ENCODE results near the gene LYPD6B.

Gene LYPD6B

DNA sequence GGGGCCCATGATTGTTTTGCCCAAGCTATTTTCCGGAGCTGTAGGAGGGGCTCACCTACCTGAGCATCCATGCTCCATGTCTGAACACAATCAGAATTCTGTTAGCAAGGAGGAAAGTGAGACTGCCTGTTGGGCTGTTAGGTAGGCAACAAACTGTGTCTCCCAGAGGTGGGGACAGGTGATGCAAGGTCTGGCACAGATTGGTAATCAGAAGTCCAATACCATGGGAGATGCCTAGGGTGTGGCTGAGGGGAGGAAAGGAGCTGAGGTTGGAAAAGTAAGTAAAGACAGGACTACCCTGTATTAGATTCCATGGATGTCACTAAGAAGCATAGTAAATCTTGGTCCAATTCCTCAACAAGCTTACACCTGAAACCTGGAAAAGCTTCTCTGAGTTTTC, 3.0 kb downstream of the LYPD6B start:
- no peak for DNase-seq (ENCODE audit: low read depth, low spot score)

DNA sequence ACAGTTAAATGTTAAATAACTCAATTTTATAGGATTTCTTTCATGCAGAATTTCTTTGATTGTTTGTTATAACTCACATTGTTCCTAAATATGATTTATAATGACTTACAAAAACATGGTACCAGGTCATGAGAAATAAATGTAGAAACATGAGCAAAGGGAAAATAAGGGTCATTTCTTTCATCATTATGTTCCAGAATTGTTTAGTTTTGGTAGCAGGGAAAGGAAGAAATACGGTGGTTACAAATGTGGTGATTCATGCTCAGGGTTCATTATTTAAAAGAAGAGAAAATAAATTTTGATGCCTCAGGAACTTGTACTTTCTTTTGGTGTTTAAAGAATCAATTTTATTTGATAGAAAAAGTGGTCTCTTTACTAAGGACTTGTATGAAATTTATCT, 4.4 kb downstream of the LYPD6B start:
- no peak for DNase-seq (ENCODE audit: low read depth, low spot score)

DNA sequence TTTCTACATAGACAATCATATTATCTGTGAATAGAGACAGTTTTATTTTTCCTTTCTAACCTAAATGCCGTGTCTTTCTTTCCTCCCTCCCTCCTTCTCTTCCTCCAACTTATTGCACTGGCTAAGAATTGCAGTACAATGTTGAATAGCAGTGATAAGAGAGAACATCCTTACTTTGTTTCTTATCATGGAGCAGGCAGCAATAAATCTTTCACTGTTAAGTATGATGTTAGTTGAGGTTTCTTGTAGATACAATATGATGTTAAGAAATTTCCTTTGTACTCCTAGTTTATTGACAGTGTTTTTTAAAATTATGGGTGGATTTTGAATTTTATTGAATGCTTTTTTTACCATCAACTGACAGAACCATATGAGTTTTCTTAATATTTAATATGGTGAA, 6.0 kb downstream of the LYPD6B start:
- no peak for DNase-seq (ENCODE audit: low read depth, low spot score)

DNA sequence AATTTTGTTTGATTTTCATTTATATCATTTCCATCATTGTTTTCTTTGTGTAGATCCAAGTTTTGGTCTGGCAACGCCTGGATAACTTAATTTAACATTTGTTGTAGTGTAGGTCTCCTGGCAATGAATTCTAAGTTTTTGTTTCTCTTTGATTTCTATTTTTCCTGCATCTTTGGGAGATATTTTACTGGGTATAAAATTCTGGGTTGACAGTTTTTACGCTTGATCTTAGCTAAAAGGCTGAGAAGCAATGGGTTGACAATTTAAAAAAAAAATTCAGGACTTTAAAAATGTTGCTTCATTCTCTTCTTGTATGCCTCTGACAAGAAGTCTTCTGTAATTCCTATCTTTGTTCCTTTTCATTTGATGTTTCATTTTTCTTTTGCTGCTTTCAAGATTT, 8.6 kb downstream of the LYPD6B start:
- DNase-seq (ENCODE audit: low read depth, low spot score): no peak

DNA sequence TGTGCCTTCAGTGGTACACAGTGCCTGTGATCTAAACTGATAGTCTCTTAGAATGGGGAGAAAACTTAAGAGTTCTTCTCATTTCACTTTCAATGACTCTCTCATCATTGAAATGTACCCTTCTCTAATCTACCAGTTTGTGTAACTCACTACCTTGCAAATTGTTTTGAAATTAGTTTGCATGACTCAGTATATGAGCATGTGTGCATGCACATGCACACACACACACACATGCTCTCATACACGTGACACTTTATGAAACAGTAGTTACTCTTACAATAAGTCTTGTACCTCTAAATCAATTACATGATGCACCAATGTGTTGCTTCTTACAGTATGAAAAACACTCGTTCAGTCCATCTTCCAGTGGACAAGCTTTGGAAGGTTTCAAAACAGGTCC, 10.6 kb downstream of the LYPD6B start:
- DNase-seq (ENCODE audit: low read depth, low spot score): no peak

DNA sequence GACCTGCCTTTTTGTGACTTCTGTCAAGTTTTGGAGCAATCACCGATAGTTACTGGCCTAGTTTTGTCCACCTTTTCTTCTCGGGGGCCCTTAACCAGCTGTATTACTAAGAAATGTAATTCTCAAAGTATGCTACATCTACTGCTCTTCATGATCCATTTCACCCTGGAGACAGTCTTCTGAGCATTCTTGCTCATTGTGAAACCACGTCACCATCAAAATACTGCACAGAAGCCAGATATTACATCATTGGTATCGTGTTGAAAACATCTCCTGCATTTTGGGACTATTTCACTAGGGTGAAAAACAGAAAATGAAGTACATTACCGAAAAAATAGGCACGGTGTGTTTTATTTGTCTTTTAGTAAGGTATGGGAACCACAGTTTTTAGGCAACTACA, 11.7 kb downstream of the LYPD6B start:
- DNase-seq (ENCODE audit: low read depth, low spot score): no peak

DNA sequence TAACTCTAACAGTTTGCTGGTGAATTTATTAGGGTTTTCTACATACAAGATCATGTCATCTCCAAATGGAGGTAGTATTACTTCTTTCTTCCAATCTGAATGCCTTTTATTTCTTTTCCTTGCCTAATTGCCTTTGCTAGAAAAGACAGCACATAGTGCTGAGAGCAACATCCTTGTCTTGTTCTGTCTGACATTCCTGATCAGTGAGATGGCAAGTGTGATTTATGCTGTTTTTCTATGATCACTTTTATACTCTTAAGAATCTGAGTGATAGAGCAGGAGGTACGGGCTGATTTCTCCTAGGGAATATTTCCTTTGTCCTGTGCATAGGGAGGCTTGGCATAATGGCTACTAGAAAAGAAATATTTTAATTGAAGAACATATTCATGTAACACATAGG, 17.3 kb downstream of the LYPD6B start:
- no peak for DNase-seq (ENCODE audit: low read depth, low spot score)

DNA sequence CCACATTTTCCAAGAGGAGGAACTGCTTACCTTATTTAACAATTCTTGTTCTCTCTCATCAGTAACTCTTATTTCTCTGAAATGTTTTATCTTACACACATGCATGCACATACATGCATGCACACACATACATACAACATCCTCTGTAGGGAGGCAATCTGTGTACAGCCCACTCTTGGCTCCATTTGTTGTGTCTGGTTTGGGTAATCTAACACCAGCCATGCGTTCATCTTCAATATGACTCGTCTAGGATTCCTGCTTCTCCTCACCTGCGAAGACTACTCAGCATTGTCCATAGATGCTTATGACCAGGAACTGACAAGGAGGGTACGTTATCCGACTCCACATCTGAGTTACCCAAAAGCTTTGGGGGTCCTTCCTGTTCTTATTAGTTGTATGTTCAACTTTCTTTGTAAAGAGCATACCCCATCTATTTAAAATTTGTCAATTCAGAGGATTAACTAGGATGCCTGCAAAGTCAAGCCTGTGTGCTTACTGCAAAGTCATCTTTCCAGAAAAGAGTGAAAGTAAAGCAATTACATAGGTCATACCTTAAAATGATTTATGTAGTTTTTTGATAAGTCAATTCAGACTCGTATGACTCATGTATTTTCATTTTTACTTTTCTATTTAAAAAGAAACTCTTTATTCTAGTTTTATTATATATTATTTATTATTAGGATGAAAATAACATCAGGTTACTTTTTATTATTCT, 18.2 kb downstream of the LYPD6B start:
- no peak for DNase-seq (ENCODE audit: low read depth, low spot score)

DNA sequence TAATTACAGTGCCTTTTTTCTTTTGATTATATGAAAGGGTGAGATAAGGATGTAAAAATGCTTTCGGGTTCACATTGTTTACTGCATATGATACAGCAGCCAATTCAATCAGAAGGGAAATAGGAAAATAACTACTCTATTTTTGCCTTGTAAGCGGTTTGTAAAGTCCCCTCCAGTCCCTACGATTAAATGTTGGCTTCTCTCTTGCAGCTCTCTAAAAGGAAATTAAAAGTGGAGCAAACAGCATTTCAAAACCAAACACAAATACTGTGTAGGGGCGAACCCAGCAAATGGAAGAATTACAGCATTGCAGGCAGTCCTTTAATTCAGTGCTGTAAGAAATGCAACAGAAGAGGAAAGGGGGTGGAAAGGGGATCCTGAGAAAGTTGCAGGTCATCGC, 18.9 kb downstream of the LYPD6B start:
- DNase-seq (ENCODE audit: low read depth, low spot score): no peak

DNA sequence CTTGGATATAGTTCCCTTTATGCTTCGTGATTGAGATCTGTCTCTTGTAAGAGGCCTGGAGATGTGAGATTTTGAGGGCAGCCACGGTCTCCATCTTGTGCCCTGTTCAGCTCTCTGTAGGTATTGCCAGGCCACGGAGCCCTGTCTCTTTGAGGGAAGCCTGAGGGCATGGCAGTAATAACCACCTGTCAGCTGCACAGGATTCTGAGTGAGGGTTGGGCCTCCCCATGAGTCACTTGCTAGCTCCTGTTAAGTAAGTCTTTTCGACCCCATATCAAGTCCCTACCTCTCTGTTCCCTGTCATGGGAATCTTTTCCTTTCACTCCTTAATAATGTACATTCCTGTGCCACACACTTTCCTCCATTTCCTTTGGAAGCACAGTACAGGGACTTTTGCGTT, 20.4 kb downstream of the LYPD6B start:
- DNase-seq (ENCODE audit: low read depth, low spot score): no peak

DNA sequence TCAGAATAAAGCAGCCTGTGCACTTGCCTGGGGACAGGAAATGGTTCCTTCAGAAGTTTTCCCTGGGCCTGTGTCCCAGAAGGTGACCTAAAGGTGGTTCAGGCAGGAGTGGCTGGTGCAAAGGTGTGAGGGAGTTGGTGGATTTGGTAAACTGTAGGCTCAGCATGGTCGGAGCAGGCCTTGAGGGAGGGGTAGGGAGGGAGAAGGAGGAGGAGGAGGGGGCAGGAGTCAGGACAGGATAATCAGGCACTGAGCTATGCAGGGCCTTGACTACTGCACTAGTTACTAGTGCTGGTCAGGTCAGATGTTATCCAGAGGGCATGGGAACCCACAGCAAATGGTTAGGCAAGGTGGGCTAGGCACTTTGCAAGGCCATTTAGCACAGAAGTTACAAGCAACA, 21.3 kb downstream of the LYPD6B start:
- DNase-seq (ENCODE audit: low read depth, low spot score): no peak

DNA sequence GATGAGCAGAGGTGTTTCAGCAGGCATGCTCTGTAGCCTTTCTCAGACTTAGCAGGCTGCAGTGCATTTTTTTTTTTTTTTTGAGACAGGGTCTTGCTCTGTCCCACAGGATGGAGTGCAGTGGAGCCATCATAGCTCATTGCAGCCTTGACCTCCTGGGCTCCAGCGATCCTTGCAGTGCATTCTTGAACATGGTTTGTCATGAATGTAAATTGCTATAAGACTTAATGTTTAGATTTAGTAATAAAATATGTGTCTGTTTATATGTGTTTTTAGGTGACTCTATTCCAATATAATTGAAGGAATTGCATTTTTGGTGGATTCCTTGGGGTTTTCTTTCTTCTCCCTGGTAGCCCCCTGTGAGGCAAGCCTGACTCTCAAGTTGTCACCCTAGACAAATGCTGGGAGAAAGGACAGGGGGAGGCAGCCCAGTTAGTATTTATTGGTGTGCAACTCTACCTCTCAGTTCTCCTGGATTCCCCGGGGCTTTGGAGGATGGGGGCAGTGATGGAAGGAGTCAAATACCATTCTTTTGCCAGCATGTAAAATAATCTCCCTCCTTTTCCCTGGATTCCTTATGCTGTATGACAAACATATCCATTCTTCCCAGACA, 22.7 kb downstream of the LYPD6B start:
- DNase-seq (ENCODE audit: low read depth, low spot score): no peak

DNA sequence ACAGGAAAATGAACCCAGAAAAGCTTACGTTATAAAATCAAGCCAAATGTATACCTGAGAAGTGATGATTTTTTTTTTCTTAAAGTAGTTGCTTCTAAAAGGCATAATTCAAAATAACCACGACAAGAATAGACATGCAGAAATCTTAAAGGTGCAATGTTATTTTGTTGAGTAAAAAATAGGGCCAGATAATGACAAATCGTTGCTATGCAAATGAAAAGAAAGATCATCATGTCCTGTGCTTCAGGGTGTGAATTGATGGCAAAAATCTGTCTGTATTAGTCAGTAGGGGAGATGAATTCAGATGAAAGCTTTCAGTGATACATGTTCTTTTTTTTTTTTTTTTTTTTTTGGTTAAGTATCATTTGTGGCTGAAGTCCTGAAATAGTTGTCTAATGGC, 24.0 kb downstream of the LYPD6B start:
- DNase-seq (ENCODE audit: low read depth, low spot score): no peak

DNA sequence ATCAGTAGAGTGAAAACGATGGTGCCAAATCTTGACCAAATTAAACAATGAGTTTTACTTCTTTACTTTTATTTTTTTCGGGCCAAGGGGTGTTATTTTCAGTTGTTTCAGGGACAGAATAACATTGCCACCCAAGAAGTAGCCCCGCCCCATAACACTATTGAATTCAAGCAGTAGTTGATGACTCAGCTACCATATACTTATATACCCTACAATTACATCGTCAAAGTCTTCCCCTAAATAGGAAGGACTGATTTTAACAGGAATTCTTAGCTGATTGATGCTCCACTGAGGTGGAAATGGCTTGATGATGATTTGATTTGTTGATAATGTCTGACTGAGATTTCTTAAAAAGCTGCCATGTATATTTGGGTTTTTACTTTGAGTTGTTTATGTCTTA, 24.7 kb downstream of the LYPD6B start:
- no peak for DNase-seq (ENCODE audit: low read depth, low spot score)

DNA sequence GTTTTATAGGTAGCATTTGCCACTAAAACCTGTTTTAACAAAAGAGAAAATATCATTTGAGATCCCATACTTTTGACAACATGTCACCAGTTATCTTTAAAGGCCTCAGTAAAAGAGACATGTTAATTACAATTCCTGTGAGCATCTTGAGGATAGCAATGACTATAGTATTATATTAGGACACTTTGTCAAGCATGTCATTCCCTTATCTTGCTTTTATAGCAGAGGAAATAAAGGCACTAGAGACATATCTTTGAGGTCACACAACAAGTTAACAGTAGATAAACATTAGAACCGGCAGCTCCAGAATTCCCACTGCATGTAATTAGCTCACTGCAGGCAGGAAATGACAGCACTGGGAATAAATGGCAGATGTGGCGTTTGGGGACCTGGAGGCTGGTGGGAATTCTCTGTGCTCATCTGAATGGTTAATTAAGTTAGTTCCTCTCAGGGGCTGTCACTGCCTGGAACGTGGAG, 25.9 kb downstream of the LYPD6B start:
- DNase-seq (ENCODE audit: low read depth, low spot score): no peak

DNA sequence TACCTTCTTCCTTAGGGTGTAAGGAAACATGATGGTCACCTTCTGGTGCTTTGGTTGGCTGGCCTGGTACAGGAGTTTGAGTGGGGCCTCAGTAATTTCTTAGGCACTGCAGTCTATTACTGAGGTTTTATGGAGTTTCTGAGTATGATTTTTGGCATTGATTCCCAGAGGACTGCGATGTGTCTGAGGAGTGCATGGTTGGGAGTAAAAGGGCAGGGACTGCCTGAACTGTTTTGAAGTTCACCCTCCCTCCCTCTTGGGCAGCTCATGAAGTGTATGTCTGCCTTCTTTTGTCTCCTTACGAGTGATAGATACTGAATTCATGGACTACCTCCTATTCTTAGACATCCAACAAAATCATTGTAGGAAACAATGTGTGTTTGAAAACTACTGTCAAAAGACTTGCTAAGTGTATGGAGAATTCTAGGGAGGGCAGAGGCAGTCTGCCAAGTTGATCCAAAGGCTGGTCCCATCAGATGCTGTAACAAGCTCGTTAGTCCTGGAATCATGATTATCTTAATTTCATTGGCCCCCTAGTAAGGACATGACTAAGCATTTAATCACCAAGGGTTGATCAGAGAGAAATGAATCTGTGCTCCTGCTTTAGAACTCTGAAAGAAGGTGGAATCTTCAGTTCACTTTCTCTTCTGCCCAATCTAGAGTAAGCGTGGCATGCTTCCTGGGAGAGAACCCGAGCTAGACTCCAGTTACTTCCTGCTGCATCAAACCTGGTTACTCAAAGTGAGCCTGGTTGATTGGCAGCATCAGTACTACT, 26.5 kb downstream of the LYPD6B start:
- DNase-seq (ENCODE audit: low read depth, low spot score): no peak

DNA sequence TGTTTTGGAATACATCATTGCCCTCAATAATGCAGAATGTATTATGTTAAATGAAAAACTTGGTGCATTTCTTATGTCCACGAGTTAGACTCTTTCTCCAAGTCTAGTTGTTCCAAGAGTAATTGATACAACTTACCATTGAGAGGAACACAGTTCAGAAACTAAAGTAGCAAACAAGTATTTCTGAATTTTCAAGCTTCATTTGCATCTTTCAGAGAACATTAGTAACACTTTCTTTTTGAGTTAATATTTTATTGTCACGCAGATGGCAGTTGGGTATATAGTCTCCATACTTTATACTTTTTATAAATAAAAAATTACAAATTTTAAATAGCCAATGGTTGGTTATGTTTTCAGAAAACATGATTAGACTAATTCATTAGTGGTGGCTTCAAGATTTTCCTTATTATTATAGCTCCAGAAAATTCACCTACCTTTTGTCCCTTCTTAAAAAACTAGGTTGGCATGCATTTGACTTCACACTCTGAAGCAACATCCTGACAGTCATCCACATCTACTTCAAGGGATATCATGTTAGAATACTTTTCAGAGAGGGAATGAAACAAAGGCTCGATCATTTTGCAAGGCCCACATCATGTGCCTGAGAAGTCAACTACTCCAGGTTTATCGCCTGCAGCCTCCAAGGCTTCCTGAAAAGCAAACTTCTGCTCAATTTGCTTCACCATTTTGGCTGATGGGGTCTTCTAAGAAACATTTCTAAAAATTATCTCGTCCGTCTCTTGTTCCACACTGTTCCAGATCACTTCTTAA, 29.9 kb downstream of the LYPD6B start:
- DNase-seq (ENCODE audit: low read depth, low spot score): no peak

DNA sequence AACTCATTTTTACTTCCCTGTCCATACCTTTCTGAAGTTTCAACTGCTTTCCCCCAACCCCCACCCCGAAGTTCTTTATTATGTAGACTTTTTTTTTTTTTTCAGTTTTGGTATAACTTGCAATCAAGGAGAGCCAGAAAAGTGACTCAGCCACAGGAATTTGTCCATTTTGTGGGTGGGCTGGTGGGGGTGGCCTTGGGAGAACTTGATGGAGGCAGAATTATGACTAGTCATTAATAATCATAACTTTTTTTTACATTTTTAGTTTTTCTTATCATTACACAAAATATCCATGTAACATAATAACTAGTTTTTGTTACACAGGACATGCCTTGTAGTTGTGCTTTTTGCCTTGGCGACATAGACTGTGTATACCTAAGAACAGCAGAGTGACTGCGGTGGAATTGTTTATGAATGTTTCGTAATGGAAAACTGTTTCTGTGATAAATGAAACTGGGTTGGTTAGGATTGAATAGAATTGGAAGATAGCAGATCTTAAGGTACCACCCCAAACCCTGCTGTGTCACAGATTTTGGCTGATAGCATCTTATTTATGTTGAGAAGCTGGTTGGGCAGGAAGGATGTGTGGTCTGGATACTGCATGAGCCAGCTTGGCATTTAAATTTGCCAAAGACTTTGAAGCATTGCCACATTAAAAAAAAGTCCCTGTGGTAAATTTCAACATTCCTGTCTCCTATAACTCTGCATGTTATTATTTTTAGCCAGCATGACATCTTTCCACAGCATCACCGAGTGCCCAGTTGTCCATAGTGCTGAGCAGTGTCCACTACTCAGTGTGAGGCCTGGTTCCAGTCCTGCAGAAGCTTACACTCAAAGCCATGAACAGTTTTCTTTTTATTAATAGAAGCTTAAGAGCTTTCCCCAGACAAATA, 30.7 kb downstream of the LYPD6B start:
- DNase-seq (ENCODE audit: low read depth, low spot score): no peak

DNA sequence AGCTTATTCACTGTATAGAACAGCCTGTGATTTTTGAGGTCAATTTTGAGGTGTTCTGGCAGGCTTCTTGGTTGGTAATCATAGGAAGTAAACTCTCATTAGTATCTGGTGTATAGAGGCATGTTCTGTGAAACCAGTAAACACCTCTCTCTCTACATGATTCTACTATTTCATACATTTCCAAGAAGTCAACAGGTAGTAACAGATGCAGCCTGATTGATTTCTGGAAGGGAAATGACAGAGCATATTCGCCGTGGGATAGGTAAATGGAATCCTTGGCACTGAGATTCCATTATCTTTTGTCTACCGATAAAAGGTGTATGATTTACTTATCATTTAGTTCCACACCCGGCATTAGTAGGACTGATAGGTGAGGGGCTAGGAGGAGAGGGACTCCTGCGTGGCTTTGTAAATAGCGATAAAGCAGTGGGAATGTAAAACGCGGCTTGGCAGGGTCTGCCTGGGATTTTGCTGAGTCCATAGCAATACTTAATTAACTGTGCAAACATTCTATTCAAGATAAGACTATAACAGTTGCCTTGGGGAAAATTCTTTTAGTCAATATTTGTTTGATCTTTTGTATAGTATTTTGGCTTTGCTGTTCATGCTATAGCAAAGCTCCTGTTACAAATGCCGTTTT, 32.3 kb downstream of the LYPD6B start:
- DNase-seq (ENCODE audit: low read depth, low spot score): no peak

DNA sequence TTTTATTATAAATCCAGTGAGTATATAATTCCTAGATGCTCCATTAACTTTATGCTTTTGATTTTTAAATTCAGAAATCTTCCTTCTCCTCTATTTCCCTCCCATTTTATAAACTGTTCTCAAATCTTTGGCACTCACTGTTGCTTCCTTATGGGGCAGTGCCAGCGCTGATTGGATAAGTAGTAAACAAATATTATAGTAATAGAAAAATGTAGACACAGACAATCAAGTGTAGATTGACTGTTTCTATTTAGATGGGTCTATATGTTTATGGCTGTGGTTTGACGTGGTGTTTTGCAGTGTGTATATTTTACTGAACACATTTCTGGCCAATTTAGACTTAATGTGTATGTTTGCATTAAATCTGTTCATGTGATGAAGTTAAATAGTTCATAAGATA, 36.6 kb downstream of the LYPD6B start:
- no peak for DNase-seq (ENCODE audit: low read depth, low spot score)

DNA sequence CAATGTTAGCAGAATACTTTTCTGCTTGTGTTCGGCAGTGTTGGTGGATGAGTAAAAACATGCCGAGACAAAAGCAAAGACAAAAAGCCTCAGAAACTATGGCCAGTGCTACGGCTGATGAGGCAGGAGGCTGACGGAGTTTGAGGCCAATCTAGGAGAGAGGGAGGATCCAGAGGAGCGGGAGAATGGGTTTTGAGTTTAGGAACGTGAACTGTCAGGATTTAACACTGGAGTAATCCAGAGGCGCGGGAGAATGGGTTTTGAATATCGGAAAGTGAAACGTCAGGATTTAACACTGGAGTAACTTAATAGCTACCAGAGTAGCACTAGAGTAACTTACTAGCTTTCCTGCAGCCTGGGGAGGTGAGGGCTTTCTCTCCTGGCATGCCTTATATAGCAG, 37.4 kb downstream of the LYPD6B start:
- DNase-seq (ENCODE audit: low read depth, low spot score): no peak
